Tibial artery (tissue), 4 donors: Measurements from ENCODE around the gene GRB10.
A peak's percentile ranks its signal among the peaks of the same experiment; 100 is the strongest.
"Not testable (repeated sequence)": the region's sequence is repeated elsewhere in the genome, so short reads cannot be mapped to it uniquely, and the experiment has no call there.

Experiments
- DNase-seq, 2 donors: peaks; one replicate each; pipeline ENCODE4 v3.0.0-alpha.2; 2019
- H3K27ac ChIP-seq, 2 donors: fragments of 200-600 bp; sonication (generic) in 1 of 2; 1 replicate in 1 of 2; 2 replicates in 1 of 2; pipeline ENCODE4 v1.5.1; 2018 to 2019; ENCODE audit warnings: mild to moderate bottlenecking in 1 of 2
- H3K27me3 ChIP-seq, 2 donors: fragments of 200-600 bp; sonication (generic) in 1 of 2; one replicate each; pipeline versions ENCODE4 v1.5.1 to v1.6.0; 2016 to 2019
- H3K36me3 ChIP-seq, 3 donors: fragments of 200-600 bp; sonication (generic) in 2 of 3; one replicate each; pipeline ENCODE4 v1.5.1; 2016 to 2019; ENCODE audit warnings: mild to moderate bottlenecking in 2 of 3
- H3K4me1 ChIP-seq, 4 donors: fragments of 200-600 bp; sonication (generic) in 2 of 4; 1 replicate in 3 of 4; 2 replicates in 1 of 4; pipeline ENCODE4 v1.5.1; 2016 to 2019
- H3K4me3 ChIP-seq, 2 donors: fragments of 200-600 bp; sonication (generic) in 1 of 2; 1 replicate in 1 of 2; 2 replicates in 1 of 2; pipeline ENCODE4 v1.5.1; 2018 to 2019; ENCODE audit warnings: mild to moderate bottlenecking in 2 of 2
- H3K9me3 ChIP-seq, 3 donors: fragments of 200-600 bp; sonication (generic) in 1 of 3; one replicate each; pipeline ENCODE4 v1.5.1; 2016 to 2019
- intact Hi-C: fragments of 100-400 bp; cut with DNase I; formaldehyde crosslinking; loops from one replicate; pipeline ENCODE4 v1.15.0; 2023; ENCODE audit warnings: low total_unique reads
- TF ChIP-seq, protein P1 (sequence below), 2 experiments: fragments of 200-600 bp in 1 of 2; fragments of 450-650 bp in 1 of 2; IDR thresholded peaks; one replicate each; pipeline ENCODE4 v1.5.1; 2017 to 2019; ENCODE audit warnings: antibody characterized with exemption in 2 of 2, mild to moderate bottlenecking in 1 of 2, moderate library complexity in 1 of 2

The GRB10 gene

DNA sequence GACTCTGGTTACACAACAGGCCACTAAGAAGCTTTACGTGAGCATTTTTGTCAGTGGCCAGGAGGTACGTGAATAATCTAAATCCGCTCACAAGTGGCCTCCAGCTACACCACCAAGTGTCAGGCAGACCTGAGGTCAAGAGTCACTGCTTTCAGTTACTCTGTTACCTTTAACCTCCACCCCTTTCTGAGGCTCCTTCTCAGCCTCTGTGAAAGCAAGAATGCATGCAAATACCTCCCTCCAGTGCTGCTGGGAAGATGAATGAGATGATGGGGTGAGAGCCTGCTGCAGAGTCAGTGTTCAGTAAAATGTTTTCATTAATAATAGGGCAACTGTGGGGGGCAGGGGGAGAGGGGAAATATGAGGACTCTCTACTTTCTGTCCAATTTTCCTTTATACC lies 228.7 kb downstream of the GRB10 start:
- DNase-seq = no peak
- intact Hi-C loops = no loop called here
- H3K4me3 ChIP-seq = no peak overlapping the region
- no peaks in the 10 kb centered on the region for H3K36me3 ChIP-seq
- H3K27me3 ChIP-seq = peaks cover 0 to 7% of the 10 kb centered on the region in 2 donors
- H3K9me3 ChIP-seq = no peaks in the 10 kb centered on the region
- H3K27ac ChIP-seq = no peak overlapping the region
- TF ChIP-seq, protein P1, sequence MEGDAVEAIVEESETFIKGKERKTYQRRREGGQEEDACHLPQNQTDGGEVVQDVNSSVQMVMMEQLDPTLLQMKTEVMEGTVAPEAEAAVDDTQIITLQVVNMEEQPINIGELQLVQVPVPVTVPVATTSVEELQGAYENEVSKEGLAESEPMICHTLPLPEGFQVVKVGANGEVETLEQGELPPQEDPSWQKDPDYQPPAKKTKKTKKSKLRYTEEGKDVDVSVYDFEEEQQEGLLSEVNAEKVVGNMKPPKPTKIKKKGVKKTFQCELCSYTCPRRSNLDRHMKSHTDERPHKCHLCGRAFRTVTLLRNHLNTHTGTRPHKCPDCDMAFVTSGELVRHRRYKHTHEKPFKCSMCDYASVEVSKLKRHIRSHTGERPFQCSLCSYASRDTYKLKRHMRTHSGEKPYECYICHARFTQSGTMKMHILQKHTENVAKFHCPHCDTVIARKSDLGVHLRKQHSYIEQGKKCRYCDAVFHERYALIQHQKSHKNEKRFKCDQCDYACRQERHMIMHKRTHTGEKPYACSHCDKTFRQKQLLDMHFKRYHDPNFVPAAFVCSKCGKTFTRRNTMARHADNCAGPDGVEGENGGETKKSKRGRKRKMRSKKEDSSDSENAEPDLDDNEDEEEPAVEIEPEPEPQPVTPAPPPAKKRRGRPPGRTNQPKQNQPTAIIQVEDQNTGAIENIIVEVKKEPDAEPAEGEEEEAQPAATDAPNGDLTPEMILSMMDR (IDR thresholded peaks at IDR 0.05) = no peak
- no peaks in the 10 kb centered on the region for H3K4me1 ChIP-seq

DNA sequence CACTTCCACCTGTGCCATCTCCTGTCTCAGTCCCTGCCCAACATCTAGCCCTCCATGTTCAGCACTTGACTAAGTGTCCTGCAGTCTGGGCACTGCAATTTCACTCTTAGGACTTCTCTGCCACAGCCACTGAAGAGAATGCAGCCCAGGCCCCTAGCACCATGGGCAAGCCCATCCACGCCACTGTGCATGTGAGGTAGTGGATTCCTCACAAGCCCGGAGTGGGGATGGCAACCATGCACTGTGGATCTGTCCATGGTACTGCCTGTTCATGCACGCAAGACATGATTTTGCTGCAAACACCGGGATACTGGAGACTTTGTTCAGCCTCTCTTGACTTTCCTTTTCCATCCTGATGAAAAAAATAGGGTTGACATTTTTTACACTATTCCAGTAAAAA lies 229.8 kb downstream of the GRB10 start:
- H3K4me3 ChIP-seq = no peak overlapping the region
- H3K27ac ChIP-seq = no peak overlapping the region
- no peaks in the 10 kb centered on the region for H3K4me1 ChIP-seq
- TF ChIP-seq, protein P1 (IDR thresholded peaks at IDR 0.05) = no peak
- no peaks in the 10 kb centered on the region for H3K9me3 ChIP-seq
- H3K27me3 ChIP-seq = no peaks in the 10 kb centered on the region
- DNase-seq = no peak
- H3K36me3 ChIP-seq = no peaks in the 10 kb centered on the region
- intact Hi-C loops = no loop called here

DNA sequence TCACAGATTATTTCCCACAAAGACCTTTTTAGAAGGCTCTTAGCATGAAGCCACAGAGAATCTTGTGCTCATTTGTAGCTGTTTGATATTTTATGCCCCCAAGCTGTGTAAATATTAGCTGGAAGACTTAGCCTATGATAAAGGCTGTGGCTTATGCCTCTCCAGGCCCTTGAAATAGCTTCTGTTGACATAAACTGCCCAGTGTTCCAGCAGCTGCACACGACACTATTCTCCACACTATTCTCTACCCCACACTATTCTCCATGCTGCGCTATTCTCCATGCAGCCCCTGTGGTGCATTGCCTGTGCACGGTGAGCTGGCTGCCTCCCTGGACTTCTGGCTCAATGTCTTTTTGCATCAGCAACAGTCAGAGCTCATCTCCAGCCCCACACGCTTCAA lies 230.6 kb downstream of the GRB10 start:
- intact Hi-C loops = no loop called here
- TF ChIP-seq, protein P1 (IDR thresholded peaks at IDR 0.05) = no peak
- Histone ChIP-seq H3K27me3 (no peaks in the 10 kb centered on the region), H3K27ac (no peak overlapping the region), H3K4me3 (no peak overlapping the region), H3K4me1 (no peaks in the 10 kb centered on the region), H3K36me3 (no peaks in the 10 kb centered on the region), H3K9me3 (no peaks in the 10 kb centered on the region)
- no peak for DNase-seq

DNA sequence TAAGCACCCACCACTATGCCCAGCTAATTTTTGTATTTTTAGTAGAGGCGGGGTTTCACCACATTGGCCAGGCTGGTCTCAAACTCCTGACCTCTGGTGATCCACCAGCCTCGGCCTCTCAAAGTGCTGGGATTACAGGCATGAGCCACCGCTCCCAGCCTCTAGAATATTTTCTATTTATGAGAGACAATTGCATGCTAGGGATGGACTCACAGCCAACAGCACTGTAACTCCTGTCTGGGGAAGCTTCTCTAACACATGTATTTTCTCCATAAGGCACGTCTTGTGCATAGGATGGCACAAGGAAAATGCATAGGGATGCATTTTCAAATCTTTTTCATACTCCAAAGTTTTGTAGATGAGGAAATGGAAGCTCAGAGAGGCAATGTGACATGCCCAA lies 237.1 kb downstream of the GRB10 start:
- H3K9me3 ChIP-seq, H3K27ac ChIP-seq, H3K36me3 ChIP-seq, DNase-seq, H3K27me3 ChIP-seq, intact Hi-C loops, H3K4me1 ChIP-seq, H3K4me3 ChIP-seq: not testable (repeated sequence)

DNA sequence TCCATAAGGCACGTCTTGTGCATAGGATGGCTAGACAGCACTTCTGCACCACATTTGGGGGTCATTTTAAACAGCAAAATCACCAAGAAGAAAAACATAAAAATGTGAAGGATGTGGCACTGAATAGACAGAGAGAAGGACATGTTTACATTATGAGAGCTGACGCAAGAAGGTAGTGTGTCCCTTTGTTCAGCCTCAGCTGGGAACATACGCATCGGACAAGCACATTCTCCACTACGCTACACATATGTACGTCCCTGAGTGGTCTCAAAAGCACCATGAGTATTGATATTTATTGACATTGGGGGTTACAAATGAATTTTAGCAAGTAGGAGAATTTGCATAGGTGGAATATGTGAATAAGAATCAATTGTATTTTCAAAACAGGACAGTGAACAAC lies 237.7 kb downstream of the GRB10 start:
- TF ChIP-seq, protein P1 (IDR thresholded peaks at IDR 0.05) = no peak
- intact Hi-C loops = no loop called here

DNA sequence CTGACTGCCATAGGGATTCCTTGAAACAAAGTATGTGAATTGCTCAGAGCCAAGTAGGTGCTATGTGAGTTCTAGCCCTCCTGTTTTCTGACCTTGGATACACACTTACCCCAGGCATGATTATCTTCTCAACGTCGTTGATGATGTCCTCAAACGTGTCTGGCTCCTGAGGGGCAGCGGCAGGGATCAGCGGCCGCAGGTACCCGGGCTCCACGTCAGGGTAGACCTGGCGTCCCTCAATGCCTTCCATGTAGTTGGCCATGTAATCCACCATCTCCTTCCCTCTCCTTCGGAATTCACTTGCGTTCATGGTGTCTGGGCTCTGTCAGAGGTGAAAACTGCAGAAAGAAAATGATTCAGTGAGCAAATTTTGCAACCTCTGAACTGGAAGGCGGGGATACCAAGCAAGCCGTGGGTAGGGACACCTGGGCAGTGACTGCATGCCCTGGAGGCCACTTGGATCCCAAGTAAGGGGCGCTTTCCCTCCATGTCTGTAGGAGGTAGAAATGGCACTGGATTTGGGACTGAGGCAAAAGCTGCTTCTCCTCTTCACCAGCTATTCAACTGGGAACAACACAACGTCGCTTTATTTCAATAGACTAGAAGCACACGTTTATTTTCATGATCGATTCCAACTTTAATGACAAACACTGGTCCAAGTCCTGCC lies 238.8 kb downstream of the GRB10 start:
- no peaks in the 10 kb centered on the region for H3K4me1 ChIP-seq
- peak in 1 of 2 donors; percentile 25 for DNase-seq
- peaks cover 0 to 3% of the 10 kb centered on the region in 2 donors for H3K27me3 ChIP-seq
- intact Hi-C loops = no loop called here
- no peaks in the 10 kb centered on the region for H3K36me3 ChIP-seq
- TF ChIP-seq, protein P1 (IDR thresholded peaks at IDR 0.05) = no peak
- no peak overlapping the region for H3K27ac ChIP-seq
- no peaks in the 10 kb centered on the region for H3K9me3 ChIP-seq
- H3K4me3 ChIP-seq = no peak overlapping the region

More for the DNA sequence above, 237.7 kb downstream of the GRB10 start:
- DNase-seq = no peak
- Histone ChIP-seq H3K9me3 (no peaks in the 10 kb centered on the region), H3K4me3 (no peak overlapping the region), H3K36me3 (no peaks in the 10 kb centered on the region), H3K27ac (no peak overlapping the region), H3K27me3 (no peaks in the 10 kb centered on the region), H3K4me1 (no peaks in the 10 kb centered on the region)
